HEK293 (cell line): ENCODE data around the gene SCRN1.

ENCODE experiments used
- CTCF ChIA-PET: fragments of 350-600 bp; formaldehyde crosslinking; extraction: SDS; loops from one replicate; lab custom pipeline; 2021; ENCODE audit warnings: antibody characterized with exemption; lab: Yijun Ruan, JAX
- POLR2A ChIA-PET: fragments of 300-600 bp; formaldehyde crosslinking; extraction: SDS; loops from one replicate; lab custom pipeline; 2020; ENCODE audit warnings: antibody characterized with exemption, inconsistent platforms; lab: Yijun Ruan, JAX
- H3K27ac ChIP-seq: fragments of 200-500 bp; sonication (Bioruptor generic); 2 replicates; pipeline ENCODE4 v1.5.1; 2014; ENCODE audit warnings: low read depth, low read length, control low read depth, inconsistent platforms; ENCODE audit errors: extremely low read depth
- H3K36me3 ChIP-seq, 2 experiments: fragments of 200-500 bp in 1 of 2; sonication (Bioruptor generic) in 1 of 2; 1 replicate in 1 of 2; 2 replicates in 1 of 2; pipeline ENCODE4 v1.5.1; 2014 to 2017; ENCODE audit warnings: inconsistent platforms in 2 of 2, low read length in 2 of 2; ENCODE audit not compliant: control insufficient read depth in 2 of 2, insufficient read depth in 1 of 2
- H3K4me1 ChIP-seq: fragments of 200-500 bp; sonication (Bioruptor generic); 2 replicates; pipeline ENCODE4 v1.5.1; 2014; ENCODE audit warnings: mild to moderate bottlenecking, low read length, inconsistent platforms; ENCODE audit not compliant: control insufficient read depth, insufficient read depth
- H3K4me3 ChIP-seq: 2 replicates; pipeline ENCODE4 v1.5.1; 2011; ENCODE audit warnings: low read depth, mild to moderate bottlenecking, control low read depth, low read length, moderate library complexity
- H3K9me3 ChIP-seq: fragments of 200-500 bp; sonication (Bioruptor generic); 2 replicates; pipeline ENCODE4 v1.5.1; 2014; ENCODE audit warnings: low read depth, low read length, inconsistent platforms; ENCODE audit not compliant: control insufficient read depth, insufficient read depth
- GLI4 ChIP-seq: fragments of 450-650 bp; formaldehyde crosslinking; IDR thresholded peaks from 2 replicates; pipeline ENCODE4 v1.5.1; 2016; ENCODE audit warnings: missing biosample characterization, missing genetic modification characterization
- KLF16 ChIP-seq: fragments of 450-650 bp; formaldehyde crosslinking; IDR thresholded peaks from 2 replicates; pipeline ENCODE4 v1.5.1; 2017; ENCODE audit warnings: missing biosample characterization, missing genetic modification characterization
- PRDM10 ChIP-seq: fragments of 450-650 bp; formaldehyde crosslinking; IDR thresholded peaks from 2 replicates; pipeline ENCODE4 v1.5.1; 2016; ENCODE audit warnings: missing biosample characterization, missing genetic modification characterization
- PRDM2 ChIP-seq: fragments of 450-650 bp; formaldehyde crosslinking; IDR thresholded peaks from 2 replicates; pipeline ENCODE4 v1.5.1; 2016; ENCODE audit warnings: missing biosample characterization, missing genetic modification characterization, borderline replicate concordance
- REST ChIP-seq: fragments of 450-650 bp; formaldehyde crosslinking; IDR thresholded peaks from 2 replicates; pipeline ENCODE4 v1.5.1; 2016; ENCODE audit warnings: missing biosample characterization, missing genetic modification characterization
- SP7 ChIP-seq: fragments of 450-650 bp; formaldehyde crosslinking; IDR thresholded peaks from 2 replicates; pipeline ENCODE4 v1.5.1; 2016; ENCODE audit warnings: missing biosample characterization, missing genetic modification characterization
- ZBTB17 ChIP-seq: fragments of 450-650 bp; formaldehyde crosslinking; IDR thresholded peaks from 2 replicates; pipeline ENCODE4 v1.5.1; 2016; ENCODE audit warnings: missing biosample characterization, missing genetic modification characterization
- ZBTB48 ChIP-seq: fragments of 450-650 bp; formaldehyde crosslinking; IDR thresholded peaks from 2 replicates; pipeline ENCODE4 v1.5.1; 2016; ENCODE audit warnings: missing biosample characterization, missing genetic modification characterization
- ZBTB7A ChIP-seq: fragments of 450-650 bp; formaldehyde crosslinking; IDR thresholded peaks from 2 replicates; pipeline ENCODE4 v1.5.1; 2016; ENCODE audit warnings: low read depth, missing biosample characterization, missing genetic modification characterization
- ZEB2 ChIP-seq: fragments of 450-650 bp; formaldehyde crosslinking; IDR thresholded peaks from 2 replicates; pipeline ENCODE4 v1.5.1; 2016; ENCODE audit warnings: missing biosample characterization, missing genetic modification characterization
- ZFHX2 ChIP-seq: fragments of 450-650 bp; formaldehyde crosslinking; conservative IDR thresholded peaks from 2 replicates; pipeline ENCODE4 v1.5.1; 2016; ENCODE audit warnings: missing biosample characterization, missing genetic modification characterization
- ZFP37 ChIP-seq: fragments of 450-650 bp; formaldehyde crosslinking; IDR thresholded peaks from 2 replicates; pipeline ENCODE4 v1.5.1; 2016; ENCODE audit warnings: missing biosample characterization, missing genetic modification characterization
- ZNF146 ChIP-seq: fragments of 450-650 bp; formaldehyde crosslinking; IDR thresholded peaks from 2 replicates; pipeline ENCODE4 v1.5.1; 2016; ENCODE audit warnings: missing biosample characterization, missing genetic modification characterization
- ZNF16 ChIP-seq: fragments of 450-650 bp; formaldehyde crosslinking; IDR thresholded peaks from 2 replicates; pipeline ENCODE4 v1.5.1; 2016; ENCODE audit warnings: low read depth, missing biosample characterization, missing genetic modification characterization
- ZNF2 ChIP-seq: fragments of 450-650 bp; formaldehyde crosslinking; IDR thresholded peaks from 2 replicates; pipeline ENCODE4 v1.5.1; 2016; ENCODE audit warnings: missing biosample characterization, missing genetic modification characterization
- ZNF335 ChIP-seq: fragments of 450-650 bp; formaldehyde crosslinking; conservative IDR thresholded peaks from 2 replicates; pipeline ENCODE4 v1.5.1; 2016; ENCODE audit warnings: missing biosample characterization, missing genetic modification characterization
- ZNF341 ChIP-seq: fragments of 450-650 bp; formaldehyde crosslinking; IDR thresholded peaks from 2 replicates; pipeline ENCODE4; 2016; ENCODE audit warnings: low read depth, missing biosample characterization, missing genetic modification characterization
- ZNF501 ChIP-seq: fragments of 450-650 bp; formaldehyde crosslinking; IDR thresholded peaks from 2 replicates; pipeline ENCODE4 v1.5.1; 2016; ENCODE audit warnings: missing biosample characterization, missing genetic modification characterization
- ZNF549 ChIP-seq: fragments of 450-650 bp; IDR thresholded peaks from 2 replicates; pipeline ENCODE4 v1.5.1; 2018; ENCODE audit warnings: missing biosample characterization, missing genetic modification characterization, mild to moderate bottlenecking, inconsistent platforms, moderate library complexity
- ZNF600 ChIP-seq: fragments of 450-650 bp; formaldehyde crosslinking; IDR thresholded peaks from 2 replicates; pipeline ENCODE4 v1.5.1; 2016; ENCODE audit warnings: missing biosample characterization, missing genetic modification characterization
- ZNF623 ChIP-seq: fragments of 450-650 bp; formaldehyde crosslinking; IDR thresholded peaks from 2 replicates; pipeline ENCODE4 v1.5.1; 2016; ENCODE audit warnings: missing biosample characterization, missing genetic modification characterization
- ZNF624 ChIP-seq: fragments of 450-650 bp; formaldehyde crosslinking; IDR thresholded peaks from 2 replicates; pipeline ENCODE4 v1.5.1; 2017; ENCODE audit warnings: missing biosample characterization, missing genetic modification characterization
- ZNF629 ChIP-seq: fragments of 450-650 bp; formaldehyde crosslinking; IDR thresholded peaks from 2 replicates; pipeline ENCODE4 v1.5.1; 2017; ENCODE audit warnings: missing biosample characterization, missing genetic modification characterization
- ZNF670 ChIP-seq: fragments of 450-650 bp; formaldehyde crosslinking; IDR thresholded peaks from 2 replicates; pipeline ENCODE4 v1.5.1; 2016; ENCODE audit warnings: missing biosample characterization, missing genetic modification characterization, low read depth
- ZNF701 ChIP-seq: fragments of 450-650 bp; formaldehyde crosslinking; IDR thresholded peaks from 2 replicates; pipeline ENCODE4 v1.5.1; 2016; ENCODE audit warnings: missing biosample characterization, missing genetic modification characterization
- ZNF785 ChIP-seq: fragments of 450-650 bp; formaldehyde crosslinking; IDR thresholded peaks from 2 replicates; pipeline ENCODE4 v1.5.1; 2016; ENCODE audit warnings: missing biosample characterization, missing genetic modification characterization

Gene SCRN1

GRCh38 chr7:30027740-30028215 lies 38.2 kb upstream of the SCRN1 start:
- H3K4me1 ChIP-seq: peaks cover 13% of the 10 kb centered on the region
- H3K9me3 ChIP-seq: no peaks in the 10 kb centered on the region
- peak overlapping the region; percentile 35; the same call in 1 of the 2 replicates for H3K27ac ChIP-seq
- ChIA-PET CTCF (interaction anchor here (0.5 to 2.0 kb wide), 6 partner anchors 9 to 69 kb away, joined by 3 to 5 read pairs (median 3); no protein-coding TSS in a partner anchor), POLR2A (interaction anchor here (1.1 to 1.7 kb wide), 5 partner anchors 10 to 40 kb away, joined by 3 to 12 read pairs (median 3); no protein-coding TSS in a partner anchor)
- H3K36me3 ChIP-seq: no peaks in the 10 kb centered on the region
- peak overlapping the region; percentile 88 for H3K4me3 ChIP-seq
- TF ChIP-seq ZBTB17 (tag by site-specific recombination) (peak; percentile 78), ZEB2 (tag by site-specific recombination) (peak; percentile 48; the same call in 1 of the 2 replicates), ZFHX2 (no peak), ZNF670 (tag by site-specific recombination) (no peak), ZBTB48 (peak; percentile 33; the same call in 1 of the 2 replicates), ZNF2 (tag by site-specific recombination) (0 out of 2 replicates have a peak, but pooled peaks have one; percentile 24), ZNF623 (no peak), ZNF600 (peak; percentile 80), ZNF629 (0 out of 2 replicates have a peak, but pooled peaks have one; percentile 20), ZNF146 (tag by site-specific recombination) (peak; percentile 13; the same call in 1 of the 2 replicates), ZNF549 (tag by site-specific recombination) (no peak), ZNF785 (tag by site-specific recombination) (no peak), ZNF624 (no peak), PRDM10 (tag by site-specific recombination) (peak; percentile 80; the same call in 1 of the 2 replicates), ZBTB7A (tag by site-specific recombination) (no peak), PRDM2 (tag by site-specific recombination) (no peak), ZNF501 (tag by site-specific recombination) (no peak), GLI4 (0 out of 2 replicates have a peak, but pooled peaks have one; percentile 2), ZNF335 (peak; percentile 64), KLF16 (tag by site-specific recombination) (no peak), ZFP37 (0 out of 2 replicates have a peak, but pooled peaks have one; percentile 51), SP7 (tag by site-specific recombination) (peak; percentile 20; the same call in 1 of the 2 replicates), ZNF16 (tag by site-specific recombination) (no peak), REST (tag by site-specific recombination) (no peak), ZNF341 (peak; percentile 23; the same call in 1 of the 2 replicates), ZNF701 (tag by site-specific recombination) (no peak)
